ENCODE measurements around the gene PDE2A. TPM values are rescaled to one million over a fixed set of nuclear protein-coding genes. Genes with fewer than 3 reads are reported as not detected.

The PDE2A gene
- total and polyA plus RNA-seq, 7 donors: 6.0 to 20.1 (median 8.8) TPM

- 61 to 64% (median 62%) methylated on average over 4 of the region's 4 CpGs for WGBS, 3 donors
- H3K4me3 ChIP-seq: no peak overlapping the region
- DNase-seq (no peak), ATAC-seq (no peak)
- no peaks in the 10 kb centered on the region for H3K4me1 ChIP-seq
- no peaks in the 10 kb centered on the region for H3K9me3 ChIP-seq
- H3K36me3 ChIP-seq (ENCODE audit: insufficient read depth in 1 of 2, low read depth in 1 of 2): peaks cover 0 to 81% of the 10 kb centered on the region in 2 donors
- H3K27ac ChIP-seq: no peak overlapping the region
- no peak for TF ChIP-seq CTCF (IDR thresholded peaks at IDR 0.05)
- H3K27me3 ChIP-seq (ENCODE audit: insufficient read depth in 3 of 3, low read length in 2 of 3): no peaks in the 10 kb centered on the region
- intact Hi-C loops (cut with DNase I): no loop called here
These were observed 30.6 kb upstream of the PDE2A start for GRCh38 chr11:72704783-72705265.

- Histone ChIP-seq H3K36me3 (ENCODE audit: insufficient read depth in 1 of 2, low read depth in 1 of 2) (peaks cover 0 to 81% of the 10 kb centered on the region in 2 donors), H3K27ac (peak overlapping the region; percentile 5), H3K4me3 (no peak overlapping the region), H3K27me3 (ENCODE audit: insufficient read depth in 3 of 3, low read length in 2 of 3) (no peaks in the 10 kb centered on the region), H3K4me1 (no peaks in the 10 kb centered on the region), H3K9me3 (no peaks in the 10 kb centered on the region)
- DNase-seq (no peak), ATAC-seq (peak; percentile 5 to 10 (median 6))
- 70 to 79% (median 70%) methylated on average over 12 to 13 of the region's 13 CpGs for WGBS, 3 donors
- no peak for TF ChIP-seq CTCF (IDR thresholded peaks at IDR 0.05)
- intact Hi-C loops (cut with DNase I): no loop called here
These were observed 30.0 kb upstream of the PDE2A start for GRCh38 chr11:72704028-72704782.

GRCh38 chr11:72703267-72704008 lies 29.2 kb upstream of the PDE2A start:
- Histone ChIP-seq H3K36me3 (ENCODE audit: insufficient read depth in 1 of 2, low read depth in 1 of 2) (peaks cover 0 to 81% of the 10 kb centered on the region in 2 donors), H3K27me3 (ENCODE audit: insufficient read depth in 3 of 3, low read length in 2 of 3) (no peaks in the 10 kb centered on the region), H3K27ac (peak overlapping the region; percentile 5), H3K4me1 (no peaks in the 10 kb centered on the region), H3K9me3 (no peaks in the 10 kb centered on the region), H3K4me3 (peak overlapping the region; percentile 34)
- DNase-seq (peak; percentile 81 to 91), ATAC-seq (peak; percentile 38 to 75 (median 49))
- TF ChIP-seq CTCF (IDR thresholded peaks at IDR 0.05): no peak
- intact Hi-C loops (cut with DNase I): no loop called here
- WGBS, 3 donors: 49 to 58% (median 56%) methylated on average over 9 to 11 of the region's 11 CpGs

GRCh38 chr11:72702577-72703241 lies 28.5 kb upstream of the PDE2A start:
- Histone ChIP-seq H3K9me3 (no peaks in the 10 kb centered on the region), H3K4me3 (peak overlapping the region; percentile 34), H3K27ac (no peak overlapping the region), H3K27me3 (ENCODE audit: insufficient read depth in 3 of 3, low read length in 2 of 3) (no peaks in the 10 kb centered on the region), H3K4me1 (no peaks in the 10 kb centered on the region), H3K36me3 (ENCODE audit: insufficient read depth in 1 of 2, low read depth in 1 of 2) (peaks cover 0 to 81% of the 10 kb centered on the region in 2 donors)
- DNase-seq (no peak), ATAC-seq (peak in 1 of 4 donors; percentile 3)
- 79 to 82% (median 81%) methylated on average over 15 of the region's 15 CpGs for WGBS, 3 donors
- intact Hi-C loops (cut with DNase I): no loop called here
- TF ChIP-seq CTCF (IDR thresholded peaks at IDR 0.05): no peak

All from psoas muscle (tissue), 8 donors.